Kidney tubule cell (primary cell): ENCODE measurements around the gene DOCK3.

ENCODE experiments used
- DNase-seq: peaks from one replicate; pipeline ENCODE4 v3.0.0-alpha.2; 2018; ENCODE audit warnings: low spot score

Gene DOCK3

DNA sequence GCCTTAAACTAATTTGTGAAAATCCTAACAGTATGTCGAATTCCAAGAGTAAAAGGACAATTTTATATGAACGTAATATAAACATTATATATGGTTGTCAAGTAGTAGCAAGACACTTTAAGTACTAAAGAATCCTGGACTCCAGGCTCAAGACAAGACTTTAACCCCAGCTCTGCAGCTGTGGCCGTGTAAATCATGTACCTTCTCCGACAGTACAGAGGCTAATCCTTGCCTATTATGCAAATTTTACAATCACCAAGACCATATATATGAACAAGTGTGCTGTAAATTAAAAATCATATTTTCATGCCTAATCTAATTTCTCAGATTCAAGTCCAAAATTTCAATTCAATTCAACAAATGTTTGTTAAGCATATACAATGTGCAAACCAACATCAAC lies 752.2 kb downstream of the DOCK3 start:
- no peak for DNase-seq

DNA sequence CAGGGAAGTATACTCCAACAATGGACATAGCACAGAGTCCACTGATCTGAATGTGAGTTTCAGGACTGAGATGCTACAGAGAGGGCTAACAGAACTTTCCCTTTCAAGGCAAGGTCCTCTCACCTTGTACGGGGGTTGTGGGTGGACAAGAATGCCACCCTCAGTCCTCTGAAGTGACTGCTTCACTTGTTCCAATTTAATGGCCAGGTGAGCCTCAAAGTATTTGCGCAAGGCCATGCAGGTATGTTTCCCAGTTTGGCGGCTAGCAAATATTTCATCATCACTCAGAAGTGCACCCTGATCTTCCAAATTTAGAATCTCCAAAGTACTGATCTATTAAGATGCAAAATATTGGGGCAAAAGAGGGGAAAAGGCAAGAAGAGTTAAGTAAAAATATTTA lies 754.4 kb downstream of the DOCK3 start:
- no peak for DNase-seq
